BJ (cell line): ENCODE measurements around the gene SLX4. TPM values are rescaled to one million over a fixed set of nuclear protein-coding genes. Genes with fewer than 3 reads are reported as not detected.

ENCODE experiments used
- CTCF ChIA-PET: fragments of 350-600 bp; formaldehyde crosslinking; extraction: SDS; loops from one replicate; lab custom pipeline; 2021; ENCODE audit warnings: antibody characterized with exemption, inconsistent platforms; lab: Yijun Ruan, JAX
- POLR2A ChIA-PET: fragments of 300-600 bp; sonication (Branson Sonifier 250); formaldehyde crosslinking; extraction: SDS; loops from one replicate; lab custom pipeline; 2021; ENCODE audit warnings: antibody characterized with exemption; lab: Charles Lee
- DNase-seq: peaks from one replicate; pipeline ENCODE4 v3.0.0-alpha.2; 2011; ENCODE audit warnings: low read depth
- H3K27me3 ChIP-seq: 2 replicates; pipeline ENCODE4 v1.6.0; 2011; ENCODE audit warnings: low read length; ENCODE audit not compliant: control insufficient read depth, insufficient read depth
- H3K36me3 ChIP-seq: 2 replicates; pipeline ENCODE4 v1.5.1; 2011; ENCODE audit warnings: low read length; ENCODE audit not compliant: control insufficient read depth, insufficient read depth
- H3K4me3 ChIP-seq: 2 replicates; pipeline ENCODE4 v1.5.1; 2011; ENCODE audit warnings: low read depth, mild to moderate bottlenecking, control low read depth, low read length
- CTCF ChIP-seq: IDR thresholded peaks from 2 replicates; pipeline ENCODE4 v1.5.1; 2011; ENCODE audit warnings: low read depth, mild to moderate bottlenecking, control low read depth, inconsistent platforms, low read length, moderate library complexity; ENCODE audit not compliant: insufficient read depth
- polyA plus RNA-seq: library from polyadenylated mRNA; depleted of rRNA; stranded (reverse); fragments of >200 nt; gene quantifications from 2 replicates; pipeline ENCODE4 v1.2.3, GENCODE V29; 2011; rRNA removed

Gene SLX4
- polyA plus RNA-seq, 1 experiment: 0.92 TPM

- no peak for DNase-seq
- Histone ChIP-seq H3K27me3 (no peaks in the 10 kb centered on the region), H3K4me3 (no peak overlapping the region), H3K36me3 (peaks cover 18% of the 10 kb centered on the region)
- no peak for TF ChIP-seq CTCF
- ChIA-PET POLR2A (no interaction called here), CTCF (interaction anchor here (0.9 to 1.2 kb wide), 3 partner anchors 9 to 10 kb away, joined by 3 to 6 read pairs (median 4); no protein-coding TSS in a partner anchor)
These were observed 74.6 kb downstream of the SLX4 start for GRCh38 chr16:3536851-3537250.

GRCh38 chr16:3536271-3536731 lies 75.1 kb downstream of the SLX4 start:
- POLR2A ChIA-PET: no interaction called here
- Histone ChIP-seq H3K4me3 (no peak overlapping the region), H3K27me3 (no peaks in the 10 kb centered on the region), H3K36me3 (peaks cover 16% of the 10 kb centered on the region)
- CTCF ChIA-PET: interaction anchor here (0.9 to 1.2 kb wide), 3 partner anchors 9 to 10 kb away, joined by 3 to 6 read pairs (median 4); no protein-coding TSS in a partner anchor
- no peak for TF ChIP-seq CTCF
- no peak for DNase-seq

- H3K27me3 ChIP-seq: no peaks in the 10 kb centered on the region
- CTCF ChIA-PET: no interaction called here
- POLR2A ChIA-PET: no interaction called here
- H3K4me3 ChIP-seq: no peak overlapping the region
- no peak for DNase-seq
- H3K36me3 ChIP-seq: peaks cover 22% of the 10 kb centered on the region
- no peak for TF ChIP-seq CTCF
These were observed 77.3 kb downstream of the SLX4 start for GRCh38 chr16:3534126-3534525.

GRCh38 chr16:3532741-3533140 lies 78.7 kb downstream of the SLX4 start:
- Histone ChIP-seq H3K27me3 (no peaks in the 10 kb centered on the region), H3K36me3 (peaks cover 24% of the 10 kb centered on the region), H3K4me3 (no peak overlapping the region)
- POLR2A ChIA-PET: no interaction called here
- CTCF ChIA-PET: no interaction called here
- no peak for DNase-seq
- no peak for TF ChIP-seq CTCF

Other genes with a start within 250 kb of the SLX4 start
- 13.8 and 14.0 TPM in 2 replicates for gene ZSCAN32, start 210.6 kb downstream of the SLX4 start, polyA plus RNA-seq
- 10.0 and 10.6 TPM in 2 replicates for gene ZNF174, start 210.4 kb downstream of the SLX4 start, polyA plus RNA-seq
- gene ZNF597, start 168.1 kb downstream of the SLX4 start, polyA plus RNA-seq: 0.93 and 1.5 TPM in 2 replicates
- 21.7 and 30.7 TPM in 2 replicates for gene NAA60, start 167.9 kb downstream of the SLX4 start, polyA plus RNA-seq
- gene C16orf90, start 116.1 kb downstream of the SLX4 start, polyA plus RNA-seq: not detected in 2 replicates
- 14.7 and 27.0 TPM in 2 replicates for gene CLUAP1, start 110.6 kb downstream of the SLX4 start, polyA plus RNA-seq
- not detected in 2 replicates for gene NLRC3, start 34.2 kb downstream of the SLX4 start, polyA plus RNA-seq
- gene DNASE1, start 43.1 kb upstream of the SLX4 start, polyA plus RNA-seq: 6.4 and 10.9 TPM in 2 replicates
- gene TRAP1, start 105.9 kb upstream of the SLX4 start, polyA plus RNA-seq: 95.9 and 112 TPM in 2 replicates